Lower lobe of right lung (tissue), 2 donors: ENCODE results near the gene AJAP1. TPM values are rescaled to one million over a fixed set of nuclear protein-coding genes. Genes with fewer than 3 reads are reported as not detected.

Source experiments
- ATAC-seq, 2 donors: fragments of 200-7000 bp; cut with Tn5 transposase; one replicate each; pipeline ENCODE4 v1.9.1; 2020 to 2022; ENCODE audit warnings: mild to moderate bottlenecking in 2 of 2, moderate library complexity in 2 of 2
- DNase-seq: peaks from one replicate; pipeline ENCODE4 v3.0.0-alpha.2; 2020
- H3K27ac ChIP-seq: fragments of 200-600 bp; one replicate; pipeline ENCODE4 v1.8.0; 2022
- H3K27me3 ChIP-seq: fragments of 200-600 bp; one replicate; pipeline ENCODE4 v1.8.0; 2022; ENCODE audit warnings: low read depth
- H3K36me3 ChIP-seq: fragments of 200-600 bp; one replicate; pipeline ENCODE4 v1.8.0; 2022; ENCODE audit warnings: mild to moderate bottlenecking
- H3K4me1 ChIP-seq: fragments of 200-600 bp; one replicate; pipeline ENCODE4 v1.8.0; 2022
- H3K4me3 ChIP-seq: fragments of 200-600 bp; one replicate; pipeline ENCODE4 v1.8.0; 2022; ENCODE audit warnings: mild to moderate bottlenecking
- H3K9me3 ChIP-seq: fragments of 200-600 bp; one replicate; pipeline ENCODE4 v1.8.0; 2022
- CTCF ChIP-seq: fragments of 200-600 bp; IDR thresholded peaks from one replicate; pipeline ENCODE4 v1.8.0; 2022; ENCODE audit warnings: antibody characterized with exemption, mild to moderate bottlenecking
- intact Hi-C: fragments of 100-400 bp; cut with DNase I; formaldehyde crosslinking; loops from one replicate; pipeline ENCODE4 v1.11.0; 2022
- long read RNA-seq: library from polyadenylated mRNA; unstranded; transcript quantifications from one replicate; pipeline ENCODE4 v2.0.0, GENCODE V29; 2021
- total RNA-seq: library from RNA; stranded (reverse); fragmentation: NEBNext Ultra II Directional; extraction: Animal tissue kit (Norgen Biotek cat#: 25700); gene quantifications from one replicate; pipeline ENCODE4 v1.2.1, GENCODE V29; 2021
- donor health status: DM: no; HTN: yes; CAD: no; lungs with severe emphysema.

The AJAP1 gene
- total RNA-seq = 0.77 TPM
- long read RNA-seq, full-length matches to known transcripts = 2 of 3 reads
- long read RNA-seq, partial matches to known transcripts = 0 of 3 reads
- long read RNA-seq, other reads (novel, unspliced or antisense) = 1 of 3 reads

GRCh38 chr1:4653796-4654725, at the start of gene AJAP1:
Gene AJAP1, plus strand, starts transcription at chr1:4654609. Its CDS starts 817 bp downstream, at chr1:4655426.
- peaks cover 12% of the 10 kb centered on the region for H3K4me1 ChIP-seq
- no peaks in the 10 kb centered on the region for H3K36me3 ChIP-seq
- TF ChIP-seq CTCF = no peak
- peaks cover 80% of the 10 kb centered on the region for H3K27me3 ChIP-seq
- peak within 1 kb of the TSS; percentile 31 for H3K4me3 ChIP-seq
- intact Hi-C loops = no loop called here
- ATAC-seq = no peak
- no peaks in the 10 kb centered on the region for H3K9me3 ChIP-seq
- DNase-seq = no peak
- H3K27ac ChIP-seq = no peak within 1 kb of the TSS

GRCh38 chr1:4605158-4605557, 49.3 kb upstream of the AJAP1 start:
- intact Hi-C loops = no loop called here
- DNase-seq = no peak
- H3K9me3 ChIP-seq = peaks cover 3% of the 10 kb centered on the region
- H3K27me3 ChIP-seq = peaks cover 25% of the 10 kb centered on the region
- ATAC-seq = peak in 1 of 2 donors; percentile 14
- H3K27ac ChIP-seq = no peak overlapping the region
- H3K4me3 ChIP-seq = no peak overlapping the region
- no peaks in the 10 kb centered on the region for H3K36me3 ChIP-seq
- H3K4me1 ChIP-seq = no peaks in the 10 kb centered on the region
- TF ChIP-seq CTCF = no peak

- H3K27ac ChIP-seq = no peak overlapping the region
- H3K9me3 ChIP-seq = peaks cover 7% of the 10 kb centered on the region
- no peak overlapping the region for H3K4me3 ChIP-seq
- no peaks in the 10 kb centered on the region for H3K36me3 ChIP-seq
- TF ChIP-seq CTCF = no peak
- H3K4me1 ChIP-seq = no peaks in the 10 kb centered on the region
- no peak for ATAC-seq
- intact Hi-C loops = no loop called here
- no peak for DNase-seq
- peaks cover 9% of the 10 kb centered on the region for H3K27me3 ChIP-seq
Observed at GRCh38 chr1:4611563-4612341, 42.7 kb upstream of the AJAP1 start.

- no peak overlapping the region for H3K27ac ChIP-seq
- H3K36me3 ChIP-seq = no peaks in the 10 kb centered on the region
- H3K4me3 ChIP-seq = no peak overlapping the region
- no peaks in the 10 kb centered on the region for H3K4me1 ChIP-seq
- peaks cover 7% of the 10 kb centered on the region for H3K9me3 ChIP-seq
- peaks cover 2% of the 10 kb centered on the region for H3K27me3 ChIP-seq
- intact Hi-C loops = no loop called here
- no peak for DNase-seq
- ATAC-seq = no peak
- TF ChIP-seq CTCF = no peak
Observed at GRCh38 chr1:4612991-4613390, 41.4 kb upstream of the AJAP1 start.

GRCh38 chr1:4613606-4614370, 40.6 kb upstream of the AJAP1 start:
- no peaks in the 10 kb centered on the region for H3K4me1 ChIP-seq
- DNase-seq = no peak
- H3K9me3 ChIP-seq = peaks cover 7% of the 10 kb centered on the region
- no peaks in the 10 kb centered on the region for H3K36me3 ChIP-seq
- ATAC-seq = no peak
- H3K27me3 ChIP-seq = no peaks in the 10 kb centered on the region
- no peak for TF ChIP-seq CTCF
- no peak overlapping the region for H3K4me3 ChIP-seq
- H3K27ac ChIP-seq = no peak overlapping the region
- intact Hi-C loops = no loop called here
